ENCODE measurements around the gene CCDC73.
"Not testable (repeated sequence)": the region's sequence is repeated elsewhere in the genome, so short reads cannot be mapped to it uniquely, and the experiment has no call there.

CCDC73 gene

DNA sequence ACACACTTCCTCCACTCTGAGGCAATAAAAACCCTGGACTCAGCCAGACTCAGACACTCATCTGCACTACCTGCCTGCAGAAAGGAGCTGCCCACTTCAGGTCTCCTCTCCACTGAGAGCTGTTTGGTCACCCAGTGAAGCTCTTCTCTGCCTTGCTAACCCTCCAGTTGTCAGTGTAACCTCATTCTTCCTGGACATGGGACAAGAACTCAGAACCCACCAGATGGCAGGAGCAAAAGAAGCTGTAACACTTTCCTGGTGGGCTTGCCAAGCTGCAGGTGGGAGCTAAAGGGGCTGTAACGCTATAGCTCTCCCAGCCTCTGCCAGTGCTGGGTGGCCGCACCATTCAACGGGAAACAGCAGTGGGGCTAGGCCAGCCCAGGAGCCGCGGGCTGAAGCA, 89.7 kb downstream of the CCDC73 start:
- DNase-seq: no peak

DNA sequence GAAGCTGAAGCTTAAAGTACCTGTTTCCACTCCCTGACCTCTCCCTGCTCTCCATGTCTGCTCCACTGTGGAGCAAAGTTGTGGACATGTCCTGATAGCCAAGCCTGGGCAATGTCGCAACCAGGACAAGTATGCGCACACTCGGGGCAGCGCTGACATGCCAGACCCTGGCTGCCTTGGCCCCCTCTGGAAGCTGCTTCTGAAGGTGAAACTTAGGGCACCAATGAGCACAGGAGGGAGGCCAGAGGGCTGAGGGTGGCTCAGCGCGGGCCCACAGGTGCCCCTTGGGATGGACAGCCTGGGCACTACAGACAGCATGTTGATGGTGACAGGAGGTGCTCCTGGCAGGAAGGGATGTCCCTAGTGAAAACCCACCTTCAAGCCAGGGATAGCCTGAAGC, 90.2 kb downstream of the CCDC73 start:
- DNase-seq: no peak

DNA sequence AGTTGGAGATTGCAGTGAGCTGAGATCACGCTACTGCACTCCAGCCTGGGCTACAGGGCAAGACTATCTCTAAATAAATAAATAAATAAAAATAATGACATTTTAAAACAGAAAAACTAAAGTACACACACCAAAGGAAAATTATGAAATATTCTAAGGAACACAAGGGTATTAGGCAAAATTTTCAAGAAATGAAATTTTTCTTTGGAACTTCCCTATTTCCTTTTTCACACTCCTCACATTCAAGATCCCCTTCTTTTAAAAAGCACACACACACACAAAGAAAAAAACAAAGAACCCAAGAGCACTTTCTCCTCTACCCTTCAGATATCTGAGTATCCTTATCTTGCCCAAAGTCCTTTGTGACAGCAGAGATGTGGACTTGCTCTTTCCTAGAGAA, 92.8 kb downstream of the CCDC73 start:
- no peak for DNase-seq

DNA sequence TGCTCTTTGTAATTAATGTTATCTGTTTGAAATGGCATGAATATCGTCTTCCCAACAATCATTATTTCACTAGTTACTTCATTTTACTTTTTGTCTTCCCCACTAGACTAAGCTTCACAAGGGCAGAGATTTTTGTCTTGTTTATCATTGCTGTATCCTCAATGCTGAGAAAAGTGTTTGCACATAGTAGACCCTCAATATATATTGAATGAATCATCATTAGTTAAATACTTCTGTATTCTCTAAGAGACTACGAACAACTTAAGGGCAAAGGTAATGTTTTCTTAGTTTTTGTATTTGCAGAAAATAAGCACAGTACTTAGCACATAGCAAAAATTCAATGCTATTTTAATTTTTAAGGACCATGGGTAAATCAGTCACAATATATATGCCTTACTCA, 95.9 kb downstream of the CCDC73 start:
- no peak for DNase-seq

DNA sequence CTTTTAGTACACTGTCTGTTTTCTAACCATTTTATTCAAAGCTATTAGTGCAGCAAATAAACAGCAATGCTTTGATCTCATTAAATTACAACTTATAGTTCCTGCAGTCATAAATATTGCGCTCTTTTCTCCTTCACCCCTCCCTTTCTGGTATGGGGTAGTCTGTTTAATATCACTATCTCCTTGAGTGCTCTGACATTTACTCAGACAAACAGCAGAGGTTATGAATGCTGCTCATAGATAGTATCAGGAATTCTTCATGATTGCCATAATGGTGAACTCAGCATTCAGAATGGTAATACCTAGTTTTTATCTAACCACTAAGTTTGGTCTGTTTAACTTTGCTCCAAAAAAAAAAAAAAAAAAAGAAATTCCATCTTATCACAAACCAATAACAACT, 123.4 kb downstream of the CCDC73 start:
- no peak for DNase-seq

DNA sequence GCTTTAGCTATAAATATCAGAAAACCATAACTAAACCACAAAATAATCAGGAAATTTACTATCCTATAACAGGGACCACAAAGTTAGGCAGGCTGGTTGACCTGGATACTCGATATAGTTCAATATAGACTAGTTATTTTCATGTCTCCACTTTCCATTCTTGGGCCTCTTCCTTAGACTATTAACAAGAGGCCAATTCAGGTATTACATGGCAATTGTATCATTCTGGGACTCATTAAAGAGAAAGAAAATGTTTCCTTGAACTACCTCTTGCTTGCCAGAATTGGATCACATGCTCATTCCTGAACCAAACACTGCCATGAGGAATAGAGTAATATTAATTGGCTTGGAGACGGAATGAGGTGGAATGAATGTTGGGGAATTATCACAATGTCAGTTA, 134.8 kb downstream of the CCDC73 start:
- DNase-seq: no peak

DNA sequence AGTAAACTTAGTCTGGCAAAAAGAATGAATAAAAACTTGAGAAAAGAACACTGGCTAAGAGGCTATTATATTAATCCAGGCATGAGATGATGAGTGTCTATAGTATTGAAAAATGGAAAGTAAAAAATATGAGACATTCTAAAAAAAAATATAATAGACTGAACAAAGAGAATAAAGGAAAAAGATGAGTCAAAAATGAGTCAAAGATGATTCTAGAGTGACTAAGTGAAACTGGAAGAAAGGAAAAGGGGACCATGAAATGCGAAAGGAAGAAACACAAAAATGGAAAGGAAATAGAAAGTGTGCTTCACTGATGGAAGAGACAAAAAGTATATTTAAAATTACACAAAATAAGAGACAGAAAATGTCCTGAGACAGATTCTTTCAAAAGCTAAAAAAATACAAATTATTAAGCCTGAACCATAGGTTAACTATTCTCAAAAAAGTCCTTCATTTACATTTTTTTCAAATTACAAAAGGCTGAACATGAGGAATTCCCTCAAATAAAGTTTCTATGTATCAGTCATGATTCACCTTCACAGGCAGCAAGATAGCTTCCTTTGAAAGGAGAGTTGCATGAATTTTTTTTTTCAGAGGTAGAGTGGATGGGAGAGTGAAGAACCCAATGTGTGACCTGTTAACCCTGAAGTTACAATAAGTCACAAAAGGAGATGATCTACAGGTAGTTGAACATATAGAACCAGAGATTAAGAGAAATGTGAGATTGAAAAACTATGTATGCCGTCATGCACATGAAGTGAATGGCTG, 135.6 kb downstream of the CCDC73 start:
- DNase-seq: no peak

DNA sequence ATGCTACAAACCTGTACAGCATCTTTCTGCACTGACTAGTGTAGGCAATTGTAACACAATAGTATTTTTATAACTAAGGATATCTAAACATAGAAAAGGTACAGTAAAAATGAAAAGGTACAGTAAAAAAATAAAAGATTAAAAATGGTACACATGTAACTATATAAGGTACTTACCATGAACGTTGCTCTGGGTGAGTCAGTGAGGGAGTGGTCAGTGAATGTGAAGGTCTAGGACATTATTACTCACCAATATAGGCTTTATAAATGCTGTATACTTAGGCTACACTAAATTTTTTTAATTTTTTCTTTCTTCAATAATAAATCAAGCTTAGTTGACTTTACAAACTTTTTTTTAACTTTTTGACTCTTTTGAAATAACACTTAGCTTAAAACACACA, 150.9 kb downstream of the CCDC73 start:
- no peak for DNase-seq

DNA sequence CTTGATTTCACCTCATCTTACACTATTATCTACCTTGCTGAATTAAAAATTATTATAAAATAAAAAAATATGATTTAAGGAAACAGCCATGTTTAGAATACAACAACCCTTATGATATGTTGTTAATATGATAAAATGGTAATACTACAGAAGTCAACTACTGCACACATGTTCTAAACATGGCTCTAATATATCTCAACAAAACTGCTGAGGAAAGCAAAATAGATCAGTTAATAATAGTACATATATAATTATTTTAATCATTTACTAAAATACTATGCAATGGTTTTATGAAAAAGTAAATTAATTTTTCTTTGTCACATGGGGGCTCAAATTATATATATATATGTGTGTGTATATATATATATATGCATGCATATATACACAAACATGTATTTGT, 153.1 kb downstream of the CCDC73 start:
- no peak for DNase-seq

DNA sequence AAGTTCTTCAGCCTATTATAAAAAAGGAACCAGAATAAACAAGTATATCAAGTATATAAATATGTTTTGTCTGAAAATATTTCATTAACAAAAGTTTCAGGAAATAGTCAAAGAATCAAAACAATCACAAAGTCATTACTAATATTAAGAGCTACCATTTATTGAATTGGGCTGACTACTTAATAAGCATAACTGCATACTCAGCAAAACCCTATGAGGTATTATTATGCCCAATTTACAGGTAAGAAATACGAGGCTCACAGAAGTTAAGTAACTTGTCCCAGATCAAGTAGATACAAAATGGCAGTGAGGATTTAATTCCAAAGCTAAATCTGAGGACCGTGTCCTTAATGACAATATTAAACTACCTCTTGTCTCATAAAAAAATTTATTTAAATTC, 158.6 kb downstream of the CCDC73 start:
- no peak for DNase-seq

DNA sequence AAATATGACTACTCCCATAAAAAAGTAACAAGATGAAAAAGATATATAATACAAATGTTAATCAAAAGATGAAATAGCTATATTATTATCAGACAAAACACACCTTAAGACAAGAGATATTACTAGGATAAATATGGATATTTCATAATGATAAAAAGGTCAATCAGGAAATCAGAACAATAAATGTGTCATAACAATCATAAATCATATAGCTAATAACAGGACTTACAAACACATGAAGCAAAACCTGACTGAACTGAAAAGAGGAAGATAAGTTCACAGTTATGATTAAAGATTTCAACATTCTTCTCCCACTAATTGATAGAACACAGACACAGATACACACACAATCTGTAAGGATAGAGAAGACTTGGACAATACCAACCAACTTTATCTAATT, 163.6 kb downstream of the CCDC73 start:
- DNase-seq: no peak

DNA sequence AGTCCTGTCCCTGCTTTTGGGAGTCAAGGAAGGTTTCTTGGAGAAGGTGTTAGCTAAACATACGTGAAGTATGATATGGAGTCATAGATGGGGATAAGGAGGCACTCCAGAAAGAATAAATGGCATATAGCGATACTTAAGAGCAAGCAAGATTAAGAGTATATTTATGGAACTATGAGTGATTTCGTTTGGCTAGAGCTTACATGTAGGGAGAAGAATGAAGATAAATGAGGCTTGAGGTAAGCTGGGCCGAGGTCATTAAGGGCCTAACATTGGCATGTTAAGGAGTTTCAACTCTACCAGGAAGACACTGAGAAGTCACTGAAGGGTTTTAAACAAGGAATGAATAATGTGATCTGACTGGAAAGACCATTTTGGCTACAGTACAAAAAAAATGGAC, 177.6 kb downstream of the CCDC73 start:
- no peak for DNase-seq

DNA sequence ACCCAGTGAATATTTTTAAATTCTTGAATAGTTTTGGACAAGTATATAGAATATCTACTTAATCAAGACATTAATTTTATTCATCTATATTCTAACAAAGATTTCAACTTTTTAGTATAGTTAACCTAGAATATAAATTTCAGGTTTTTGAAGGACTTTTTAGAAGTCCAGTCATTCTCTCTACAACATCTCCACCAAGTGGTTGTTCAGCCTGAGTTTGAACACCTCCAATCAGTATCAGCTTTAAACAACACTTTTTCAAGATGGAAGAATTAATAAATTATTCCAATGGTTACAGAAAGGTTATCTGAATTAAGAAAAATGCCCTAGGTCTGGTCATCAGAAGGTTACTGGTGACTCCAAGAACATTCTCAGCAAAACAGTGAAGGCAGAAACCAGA, 179.0 kb downstream of the CCDC73 start:
- no peak for DNase-seq

DNA sequence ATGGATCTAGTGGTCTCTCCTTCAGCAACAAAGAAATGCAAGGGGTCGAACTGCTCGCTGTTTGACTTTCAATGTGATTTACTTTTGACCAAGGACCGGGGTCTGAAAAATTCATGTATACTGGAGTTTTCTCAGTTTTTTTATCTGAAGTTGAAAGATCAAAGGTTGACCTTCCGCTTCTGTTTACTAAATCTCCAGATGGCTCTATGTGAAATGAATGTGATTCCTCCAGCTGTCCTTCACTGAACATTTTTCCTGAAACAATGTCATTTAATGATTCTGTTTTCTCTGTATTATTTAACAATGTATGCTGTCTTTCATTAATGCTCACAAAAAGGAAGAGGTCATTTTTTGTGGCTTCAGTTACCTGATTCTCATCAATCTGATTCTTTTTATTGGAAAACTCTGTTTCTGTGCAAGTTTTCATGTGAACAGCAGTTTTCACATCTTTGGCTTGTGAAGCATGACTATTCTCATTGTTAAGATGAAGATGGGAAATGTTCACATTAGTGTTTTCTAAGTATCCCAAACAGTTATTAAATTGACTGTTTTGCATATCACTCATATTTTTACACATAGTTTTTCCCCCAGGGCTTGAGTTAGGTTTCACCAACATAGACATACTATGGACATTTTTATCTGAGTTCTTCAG, 180.8 kb downstream of the CCDC73 start:
- DNase-seq: no peak

DNA sequence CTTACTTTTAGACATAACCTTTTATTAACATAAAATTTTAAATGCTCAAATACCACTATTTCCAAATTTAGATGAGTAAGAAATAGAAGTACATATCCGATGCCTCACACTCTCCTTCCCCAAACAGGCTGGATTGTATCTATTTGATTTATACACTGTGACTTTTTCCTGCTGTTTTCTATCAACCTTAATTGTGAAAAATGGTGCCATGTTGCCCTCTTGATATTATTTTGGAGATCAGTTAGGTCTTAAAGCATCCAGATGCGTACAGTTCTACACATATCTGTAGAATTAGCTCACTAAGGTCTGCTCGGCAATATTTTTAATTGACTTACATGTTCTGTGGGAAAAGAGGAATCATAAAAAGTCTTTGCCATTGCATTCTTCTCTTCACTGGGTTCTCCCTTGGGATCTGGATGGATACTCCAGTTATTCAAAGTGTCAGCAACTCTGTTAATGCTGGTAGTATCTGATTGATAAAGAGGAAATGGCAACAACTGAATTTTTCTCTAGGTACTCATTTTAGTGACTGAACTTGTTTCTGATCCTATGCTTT, 183.6 kb downstream of the CCDC73 start:
- DNase-seq: no peak

DNA sequence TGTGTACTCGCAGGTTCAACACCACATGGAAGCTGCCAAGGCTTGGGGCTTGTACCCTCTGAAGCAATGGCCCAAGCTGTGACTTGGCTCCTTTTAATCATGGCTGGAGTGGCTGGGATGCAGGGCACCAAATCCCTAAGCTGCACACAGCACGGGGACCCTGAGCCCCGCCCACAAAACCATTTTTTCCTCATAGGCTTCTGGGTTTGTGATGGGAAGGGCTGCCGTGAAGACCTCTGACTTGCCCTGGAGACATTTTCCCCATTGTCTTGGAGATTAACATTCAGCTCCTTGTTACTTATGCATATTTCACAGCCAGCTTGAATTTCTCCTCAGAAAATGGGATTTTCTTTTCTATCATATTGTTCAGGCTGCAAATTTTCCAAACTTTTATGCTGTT, 185.6 kb downstream of the CCDC73 start:
- DNase-seq: not testable (repeated sequence)

DNA sequence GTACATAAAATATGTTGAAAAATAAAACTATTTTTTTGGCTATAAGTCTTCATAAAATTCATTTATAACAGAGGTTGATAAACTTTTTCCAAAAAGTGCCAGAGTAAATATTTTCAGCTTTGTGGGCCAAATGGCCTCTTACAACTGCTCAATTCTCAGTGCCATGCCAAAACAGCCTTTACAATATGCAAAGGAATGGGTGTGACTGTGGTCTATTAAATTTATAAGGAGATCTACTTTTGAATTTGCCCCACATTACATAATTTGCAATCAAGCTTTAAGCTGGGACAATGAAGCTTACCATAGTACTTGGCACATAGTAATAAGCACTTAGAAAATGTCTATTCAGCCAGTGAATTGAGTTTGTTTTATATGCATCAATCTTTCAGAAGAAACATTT, 188.2 kb downstream of the CCDC73 start:
- DNase-seq: no peak

DNA sequence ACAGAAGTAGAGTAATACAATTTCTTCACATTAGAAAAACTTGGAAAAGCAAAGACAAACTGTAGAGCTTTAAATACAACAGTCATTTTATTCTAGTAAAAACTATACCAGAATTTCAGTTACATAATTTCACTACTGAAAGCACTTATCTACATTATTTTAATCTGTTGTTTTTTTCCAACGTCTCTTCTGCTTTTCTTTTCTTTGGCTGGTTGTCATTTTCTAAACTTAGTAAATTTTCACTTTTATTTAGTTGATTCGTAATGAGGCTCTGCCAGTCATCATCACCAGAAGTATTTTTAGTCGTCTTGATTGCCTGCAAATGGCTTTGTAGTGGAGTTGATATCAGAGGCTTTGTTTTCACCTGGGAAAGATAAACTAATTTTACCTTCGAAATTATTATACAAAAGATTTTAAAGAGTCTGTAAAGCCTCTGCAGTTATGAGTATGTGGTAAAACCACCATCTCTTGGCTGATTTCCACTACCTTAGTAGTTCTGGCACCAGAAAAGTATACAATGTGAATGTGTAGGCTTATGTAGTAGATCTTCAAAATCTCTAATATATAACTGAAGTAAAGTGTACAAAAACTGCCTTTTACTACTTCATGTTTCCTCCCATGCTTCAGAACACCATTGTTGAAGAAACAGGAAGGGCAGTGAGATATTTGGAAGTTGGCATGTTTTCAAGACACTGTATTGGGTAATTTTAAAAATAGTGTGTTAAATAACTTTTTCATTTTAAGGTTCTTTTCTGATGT, 191.6 kb downstream of the CCDC73 start:
- DNase-seq: no peak

DNA sequence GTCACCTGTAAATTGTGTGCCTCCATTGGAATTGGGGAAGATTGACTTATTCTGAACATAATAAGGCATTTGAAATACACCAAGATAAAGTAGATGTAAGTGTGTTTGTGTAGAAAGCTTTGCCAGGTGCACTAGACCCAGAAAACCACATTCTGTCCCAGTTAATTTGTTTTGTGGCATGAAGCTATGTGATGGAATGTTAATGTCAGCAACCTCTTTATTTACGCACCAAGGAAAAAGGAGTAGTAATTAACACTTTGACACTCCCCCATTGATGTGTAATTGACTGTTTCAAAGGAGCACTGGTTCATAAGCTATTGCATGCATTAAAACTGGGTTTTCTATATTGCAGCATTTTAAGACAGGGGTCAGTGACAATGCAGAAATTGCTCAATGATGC, 196.5 kb downstream of the CCDC73 start:
- DNase-seq: no peak

DNA sequence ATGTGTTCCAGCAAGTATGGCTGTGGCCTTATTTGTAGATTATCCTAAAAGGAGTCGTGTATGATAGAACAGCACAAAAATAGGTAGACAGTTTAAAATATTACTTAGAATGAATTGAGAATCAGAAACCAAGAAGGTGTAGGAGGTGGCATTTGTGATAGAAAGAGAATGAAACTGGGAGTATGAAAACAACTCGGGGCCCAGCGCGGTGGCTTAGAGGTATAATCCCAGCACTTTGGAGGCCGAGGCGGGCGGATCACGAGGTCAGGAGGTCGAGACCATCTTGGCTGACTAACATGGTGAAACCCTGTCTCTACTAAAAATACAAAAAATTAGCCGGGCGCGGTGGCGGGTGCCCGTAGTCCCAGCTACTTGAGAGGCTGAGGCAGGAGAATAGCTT, 198.3 kb downstream of the CCDC73 start:
- not testable (repeated sequence) for DNase-seq

DNA sequence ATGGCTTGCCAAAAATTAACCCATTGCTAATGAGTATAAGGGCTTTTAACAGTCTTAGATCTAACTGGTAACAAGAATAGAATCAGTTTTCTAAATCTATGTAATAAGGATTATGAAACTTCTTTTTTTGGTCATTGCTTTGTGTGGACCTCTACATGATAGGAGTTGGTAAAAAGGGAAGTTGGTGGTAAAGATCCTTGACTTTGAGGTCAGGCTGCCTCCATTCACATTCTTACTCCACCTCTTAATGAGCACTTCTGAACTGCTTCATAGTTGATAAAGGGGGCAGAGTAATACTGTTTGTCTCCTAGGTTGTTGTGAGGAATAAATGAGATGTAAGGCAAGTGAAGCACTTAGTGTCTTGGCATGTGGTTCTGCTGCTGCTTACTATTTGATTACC, 200.2 kb downstream of the CCDC73 start:
- DNase-seq: no peak

DNA sequence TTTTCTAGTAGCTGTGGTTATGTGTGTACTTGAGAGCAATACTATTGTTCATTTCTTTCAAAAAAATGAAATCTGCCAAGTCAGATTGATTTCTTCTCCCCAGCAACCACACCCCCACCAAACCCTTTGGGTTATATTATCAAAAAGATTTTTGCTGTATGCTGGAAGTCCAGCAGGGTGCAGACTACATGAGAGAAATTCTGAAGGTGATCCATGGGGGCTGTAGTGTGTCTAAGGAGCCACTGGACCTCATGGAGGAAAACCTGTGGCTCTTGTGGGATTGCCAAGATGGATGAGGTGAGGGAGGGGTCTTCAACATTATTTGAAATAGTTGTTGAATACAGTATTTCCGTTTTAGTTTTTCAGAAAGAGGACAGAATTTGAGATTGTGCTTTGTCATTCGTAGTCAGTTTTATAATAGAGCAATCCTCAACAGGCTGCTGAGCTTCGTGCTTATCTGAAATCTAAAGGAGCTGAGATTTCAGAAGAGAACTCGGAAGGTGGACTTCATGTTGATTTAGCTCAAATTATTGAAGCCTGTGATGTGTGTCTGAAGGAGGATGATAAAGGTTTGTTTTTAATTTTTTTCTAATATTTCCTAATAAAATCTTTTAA, 207.8 kb downstream of the CCDC73 start:
- DNase-seq: no peak

DNA sequence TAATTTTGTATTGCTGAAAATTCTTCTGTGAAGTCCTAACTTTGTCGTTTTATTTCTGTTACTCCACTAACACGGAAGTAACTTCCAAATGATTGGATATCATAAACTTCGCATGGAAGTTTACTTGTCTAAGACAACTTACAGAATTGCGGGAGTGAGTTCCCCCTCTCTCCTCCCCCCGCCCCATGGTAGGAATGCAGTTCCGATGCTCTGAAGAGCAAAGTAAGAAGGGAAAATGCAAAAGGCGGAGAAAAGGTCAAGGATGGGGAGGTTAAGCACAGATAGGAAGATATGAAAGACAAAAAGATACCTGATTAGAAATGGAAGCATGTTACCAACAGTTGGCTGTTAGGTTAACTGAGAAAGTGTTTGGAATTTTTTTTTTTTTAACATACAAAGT, 209.5 kb downstream of the CCDC73 start:
- no peak for DNase-seq
